Measurements from ENCODE around the gene CDK5RAP1. TPM values are rescaled to one million over a fixed set of nuclear protein-coding genes. Genes with fewer than 3 reads are reported as not detected.

Gene CDK5RAP1
- total RNA-seq, 1 donor from 2014 or later: 28.3 TPM

- Mint-ChIP-seq H3K27me3 (ENCODE audit: low read depth) (peaks cover 25% of the 10 kb centered on the region), H3K36me3 (ENCODE audit: low read depth) (peaks cover 1% of the 10 kb centered on the region), H3K27ac (ENCODE audit: unreplicated experiment) (no peak overlapping the region)
These were observed 88.7 kb downstream of the CDK5RAP1 start for GRCh38 chr20:33312583-33312982.

GRCh38 chr20:33311996-33312395 lies 89.3 kb downstream of the CDK5RAP1 start:
- no peak for TF ChIP-seq CTCF (IDR thresholded peaks at IDR 0.05)
- H3K27ac Mint-ChIP-seq (ENCODE audit: unreplicated experiment): no peak overlapping the region
- H3K9me3 Mint-ChIP-seq (ENCODE audit: low read depth): peaks cover 4% of the 10 kb centered on the region
- H3K4me1 Mint-ChIP-seq (ENCODE audit: low read depth): no peaks in the 10 kb centered on the region
- H3K36me3 Mint-ChIP-seq (ENCODE audit: low read depth): peaks cover 1% of the 10 kb centered on the region
- peaks cover 19% of the 10 kb centered on the region for H3K27me3 Mint-ChIP-seq (ENCODE audit: low read depth)
- H3K4me3 Mint-ChIP-seq (ENCODE audit: unreplicated experiment): no peak overlapping the region
- DNase-seq (ENCODE audit: low spot score): no peak

More at GRCh38 chr20:33312583-33312982, 88.7 kb downstream of the CDK5RAP1 start:
- DNase-seq (ENCODE audit: low spot score): no peak
- H3K4me3 Mint-ChIP-seq (ENCODE audit: unreplicated experiment): no peak overlapping the region
- no peak for TF ChIP-seq CTCF (IDR thresholded peaks at IDR 0.05)
- H3K9me3 Mint-ChIP-seq (ENCODE audit: low read depth): peaks cover 4% of the 10 kb centered on the region
- H3K4me1 Mint-ChIP-seq (ENCODE audit: low read depth): no peaks in the 10 kb centered on the region

GRCh38 chr20:33311011-33311410 lies 90.3 kb downstream of the CDK5RAP1 start:
- H3K4me1 Mint-ChIP-seq (ENCODE audit: low read depth): peaks cover under 1% of the 10 kb centered on the region
- H3K9me3 Mint-ChIP-seq (ENCODE audit: low read depth): peaks cover 4% of the 10 kb centered on the region
- no peak for DNase-seq (ENCODE audit: low spot score)
- no peak overlapping the region for H3K27ac Mint-ChIP-seq (ENCODE audit: unreplicated experiment)
- peaks cover 1% of the 10 kb centered on the region for H3K36me3 Mint-ChIP-seq (ENCODE audit: low read depth)
- H3K4me3 Mint-ChIP-seq (ENCODE audit: unreplicated experiment): no peak overlapping the region
- no peak for TF ChIP-seq CTCF (IDR thresholded peaks at IDR 0.05)
- peaks cover 18% of the 10 kb centered on the region for H3K27me3 Mint-ChIP-seq (ENCODE audit: low read depth)

GRCh38 chr20:33310327-33310899 lies 90.9 kb downstream of the CDK5RAP1 start:
- H3K27me3 Mint-ChIP-seq (ENCODE audit: low read depth): peaks cover 18% of the 10 kb centered on the region
- no peak for DNase-seq (ENCODE audit: low spot score)
- peaks cover 4% of the 10 kb centered on the region for H3K9me3 Mint-ChIP-seq (ENCODE audit: low read depth)
- H3K36me3 Mint-ChIP-seq (ENCODE audit: low read depth): peaks cover 1% of the 10 kb centered on the region
- peaks cover 4% of the 10 kb centered on the region for H3K4me1 Mint-ChIP-seq (ENCODE audit: low read depth)
- H3K27ac Mint-ChIP-seq (ENCODE audit: unreplicated experiment): no peak overlapping the region
- TF ChIP-seq CTCF (IDR thresholded peaks at IDR 0.05): no peak
- no peak overlapping the region for H3K4me3 Mint-ChIP-seq (ENCODE audit: unreplicated experiment)

- Mint-ChIP-seq H3K27me3 (ENCODE audit: low read depth) (peaks cover 18% of the 10 kb centered on the region), H3K9me3 (ENCODE audit: low read depth) (peaks cover 4% of the 10 kb centered on the region), H3K27ac (ENCODE audit: unreplicated experiment) (no peak overlapping the region), H3K4me3 (ENCODE audit: unreplicated experiment) (no peak overlapping the region), H3K4me1 (ENCODE audit: low read depth) (peaks cover 4% of the 10 kb centered on the region), H3K36me3 (ENCODE audit: low read depth) (peaks cover 1% of the 10 kb centered on the region)
- no peak for DNase-seq (ENCODE audit: low spot score)
- no peak for TF ChIP-seq CTCF (IDR thresholded peaks at IDR 0.05)
These were observed 91.7 kb downstream of the CDK5RAP1 start for GRCh38 chr20:33309631-33310030.

Other genes with a start within 250 kb of the CDK5RAP1 start
- not detected in 3 replicates for gene BPIFA2, start 233.4 kb downstream of the CDK5RAP1 start, total RNA-seq
- gene BPIFA3, start 184.2 kb downstream of the CDK5RAP1 start, total RNA-seq: not detected in 3 replicates
- not detected in 3 replicates for gene BPIFA1, start 165.5 kb downstream of the CDK5RAP1 start, total RNA-seq
- not detected in 3 replicates for gene BPIFB1, start 118.3 kb downstream of the CDK5RAP1 start, total RNA-seq
- gene SNTA1, start 42.2 kb upstream of the CDK5RAP1 start, total RNA-seq: 22.3 to 68.1 TPM (median 63.3 TPM) in 3 replicates
- gene CBFA2T2, start 88.6 kb upstream of the CDK5RAP1 start, total RNA-seq: 14.7 to 23.6 TPM (median 23.5 TPM) in 3 replicates

All from chondrocyte (in vitro differentiated cells).